Parathyroid adenoma (tissue), 2 donors: Measurements from ENCODE around the gene DSG3.
"Not testable (repeated sequence)": the region's sequence is repeated elsewhere in the genome, so short reads cannot be mapped to it uniquely, and the experiment has no call there.

Experiments
- H2AFZ ChIP-seq: fragments of 300-600 bp; sonication (generic); one replicate; pipeline ENCODE4 v1.7.0; 2017; ENCODE audit warnings: antibody characterized with exemption, mild to moderate bottlenecking
- H3K27ac ChIP-seq: fragments of 300-600 bp; sonication (generic); one replicate; pipeline ENCODE4 v1.7.0; 2017
- H3K27me3 ChIP-seq: fragments of 300-600 bp; sonication (generic); one replicate; pipeline ENCODE4 v1.7.0; 2017; ENCODE audit warnings: low read length; ENCODE audit not compliant: control insufficient read depth, insufficient read depth
- H3K36me3 ChIP-seq: fragments of 300-600 bp; sonication (generic); one replicate; pipeline ENCODE4 v1.7.0; 2017; ENCODE audit warnings: low read length; ENCODE audit not compliant: control insufficient read depth, insufficient read depth
- H3K4me1 ChIP-seq: fragments of 300-600 bp; sonication (generic); one replicate; pipeline ENCODE4 v1.7.0; 2017; ENCODE audit warnings: control low read depth
- H3K4me2 ChIP-seq: fragments of 300-600 bp; sonication (generic); one replicate; pipeline ENCODE4 v1.7.0; 2017; ENCODE audit warnings: low read length
- H3K4me3 ChIP-seq: fragments of 300-600 bp; sonication (generic); one replicate; pipeline ENCODE4 v1.7.0; 2017; ENCODE audit warnings: low read depth, low read length
- H3K79me2 ChIP-seq: fragments of 300-600 bp; sonication (generic); one replicate; pipeline ENCODE4 v1.7.0; 2017; ENCODE audit warnings: control low read depth
- H3K9ac ChIP-seq: fragments of 300-600 bp; sonication (generic); one replicate; pipeline ENCODE4 v1.7.0; 2017; ENCODE audit warnings: mild to moderate bottlenecking
- H3K9me3 ChIP-seq: fragments of 300-600 bp; sonication (generic); one replicate; pipeline ENCODE4 v1.7.0; 2017; ENCODE audit warnings: low read length; ENCODE audit not compliant: control insufficient read depth
- TF ChIP-seq, protein P1 (sequence below): fragments of 300-600 bp; sonication (generic); IDR thresholded peaks from one replicate; pipeline ENCODE4 v1.7.0; 2017; ENCODE audit warnings: antibody characterized with exemption, mild to moderate bottlenecking
- donor health status: primary hyperparathyroidism.

The DSG3 gene

DNA sequence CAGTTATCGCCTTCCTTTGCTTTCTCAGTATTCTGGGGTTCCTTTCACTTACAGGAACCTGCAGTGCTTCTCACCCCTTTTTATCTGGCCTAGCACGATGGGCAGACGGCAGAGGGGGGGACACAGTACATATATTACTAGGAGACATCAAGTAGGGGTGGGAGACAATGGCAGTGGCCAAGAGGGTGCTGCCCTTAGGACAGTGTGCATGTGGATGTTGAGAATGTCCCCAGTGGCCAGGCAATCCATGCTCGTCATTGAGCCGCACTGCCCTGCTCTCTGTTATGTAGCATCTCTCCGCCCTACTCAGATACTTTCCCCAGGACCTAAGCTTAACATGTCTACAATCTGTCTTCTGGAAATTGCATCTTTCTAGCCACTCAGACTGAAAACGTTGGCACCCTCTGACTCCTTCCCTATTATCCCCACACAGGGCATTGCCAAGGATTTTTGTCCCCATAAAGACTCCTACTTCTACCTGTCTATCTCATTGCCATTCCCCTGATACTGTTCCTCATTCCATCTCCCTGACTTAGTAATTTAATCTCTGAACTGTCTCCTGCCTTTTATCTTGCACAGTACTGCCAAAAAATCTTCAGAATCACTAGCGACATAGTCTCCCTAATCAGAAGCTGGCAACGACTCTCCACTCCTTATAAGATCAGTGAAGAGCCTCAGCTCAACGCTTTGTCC, 57.1 kb downstream of the DSG3 start:
- Histone ChIP-seq H2AFZ (no peak overlapping the region), H3K4me3 (no peak overlapping the region), H3K9me3 (no peaks in the 10 kb centered on the region), H3K9ac (no peak overlapping the region), H3K4me1 (peaks cover 11% of the 10 kb centered on the region), H3K27me3 (no peaks in the 10 kb centered on the region), H3K27ac (no peak overlapping the region), H3K4me2 (no peak overlapping the region), H3K79me2 (peaks cover 49% of the 10 kb centered on the region), H3K36me3 (no peaks in the 10 kb centered on the region)
- TF ChIP-seq, protein P1, sequence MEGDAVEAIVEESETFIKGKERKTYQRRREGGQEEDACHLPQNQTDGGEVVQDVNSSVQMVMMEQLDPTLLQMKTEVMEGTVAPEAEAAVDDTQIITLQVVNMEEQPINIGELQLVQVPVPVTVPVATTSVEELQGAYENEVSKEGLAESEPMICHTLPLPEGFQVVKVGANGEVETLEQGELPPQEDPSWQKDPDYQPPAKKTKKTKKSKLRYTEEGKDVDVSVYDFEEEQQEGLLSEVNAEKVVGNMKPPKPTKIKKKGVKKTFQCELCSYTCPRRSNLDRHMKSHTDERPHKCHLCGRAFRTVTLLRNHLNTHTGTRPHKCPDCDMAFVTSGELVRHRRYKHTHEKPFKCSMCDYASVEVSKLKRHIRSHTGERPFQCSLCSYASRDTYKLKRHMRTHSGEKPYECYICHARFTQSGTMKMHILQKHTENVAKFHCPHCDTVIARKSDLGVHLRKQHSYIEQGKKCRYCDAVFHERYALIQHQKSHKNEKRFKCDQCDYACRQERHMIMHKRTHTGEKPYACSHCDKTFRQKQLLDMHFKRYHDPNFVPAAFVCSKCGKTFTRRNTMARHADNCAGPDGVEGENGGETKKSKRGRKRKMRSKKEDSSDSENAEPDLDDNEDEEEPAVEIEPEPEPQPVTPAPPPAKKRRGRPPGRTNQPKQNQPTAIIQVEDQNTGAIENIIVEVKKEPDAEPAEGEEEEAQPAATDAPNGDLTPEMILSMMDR, result no peak

DNA sequence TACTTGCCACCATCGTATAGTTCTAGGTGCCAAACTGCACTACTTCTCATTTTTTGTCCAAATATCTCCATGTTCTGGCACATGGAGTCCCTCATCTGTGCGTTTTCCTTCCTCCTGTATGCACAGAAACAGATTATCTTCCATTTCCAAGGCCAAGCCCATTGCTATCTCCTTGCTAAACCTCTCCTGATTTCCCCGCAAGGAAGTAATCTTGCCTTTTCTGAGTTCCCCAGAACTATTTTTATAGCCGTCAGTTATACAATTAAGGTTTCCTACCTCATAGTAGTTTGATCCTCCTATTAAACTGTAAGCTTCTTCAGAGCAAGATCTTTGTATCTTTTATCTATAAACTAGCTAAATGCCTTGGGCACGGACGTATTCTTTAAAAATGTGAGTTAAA, 57.6 kb downstream of the DSG3 start:
- Histone ChIP-seq H3K4me1 (peaks cover 11% of the 10 kb centered on the region), H3K79me2 (peaks cover 44% of the 10 kb centered on the region), H3K27ac (no peak overlapping the region), H3K27me3 (no peaks in the 10 kb centered on the region), H2AFZ (no peak overlapping the region), H3K9ac (no peak overlapping the region), H3K4me2 (no peak overlapping the region), H3K9me3 (no peaks in the 10 kb centered on the region), H3K36me3 (no peaks in the 10 kb centered on the region), H3K4me3 (no peak overlapping the region)
- TF ChIP-seq, protein P1, result no peak

DNA sequence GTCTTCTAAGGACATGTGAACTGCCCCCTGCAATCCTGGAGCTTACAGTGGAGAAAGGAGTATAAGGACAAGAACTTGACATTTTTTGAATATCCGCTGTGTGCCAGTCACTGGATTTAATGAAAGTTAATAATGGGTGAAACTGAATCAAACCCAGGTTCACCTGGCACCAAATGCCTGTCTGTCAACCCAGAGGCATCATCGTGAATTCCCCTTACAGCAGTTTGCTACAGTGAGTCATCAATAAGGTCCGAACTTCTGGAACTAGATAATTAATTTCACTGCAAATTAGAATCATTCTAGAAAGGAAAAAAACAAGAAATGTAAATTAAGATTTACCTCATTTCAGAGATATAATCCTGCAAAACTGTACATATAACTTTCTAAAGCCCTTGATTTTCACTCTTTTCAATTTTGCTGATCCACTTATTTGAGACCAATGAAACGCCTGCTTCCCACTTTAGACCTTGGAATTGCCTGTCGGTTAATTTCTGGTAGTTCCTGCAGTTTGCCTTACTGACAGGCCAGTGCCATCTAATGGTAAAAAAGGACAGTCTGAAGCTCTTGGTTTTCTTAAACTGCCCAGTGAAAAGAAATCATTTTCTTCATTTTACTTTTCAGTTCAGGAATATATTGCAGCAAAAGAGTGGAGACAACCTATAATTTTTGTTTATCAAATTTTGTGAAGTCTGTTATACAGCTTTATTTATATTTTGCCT, 58.6 kb downstream of the DSG3 start:
- Histone ChIP-seq H3K79me2 (peaks cover 40% of the 10 kb centered on the region), H3K27ac (no peak overlapping the region), H3K4me3 (no peak overlapping the region), H2AFZ (no peak overlapping the region), H3K27me3 (no peaks in the 10 kb centered on the region), H3K4me1 (peaks cover 17% of the 10 kb centered on the region), H3K36me3 (no peaks in the 10 kb centered on the region), H3K9ac (no peak overlapping the region), H3K4me2 (no peak overlapping the region), H3K9me3 (no peaks in the 10 kb centered on the region)
- TF ChIP-seq, protein P1, result peak; percentile 67

DNA sequence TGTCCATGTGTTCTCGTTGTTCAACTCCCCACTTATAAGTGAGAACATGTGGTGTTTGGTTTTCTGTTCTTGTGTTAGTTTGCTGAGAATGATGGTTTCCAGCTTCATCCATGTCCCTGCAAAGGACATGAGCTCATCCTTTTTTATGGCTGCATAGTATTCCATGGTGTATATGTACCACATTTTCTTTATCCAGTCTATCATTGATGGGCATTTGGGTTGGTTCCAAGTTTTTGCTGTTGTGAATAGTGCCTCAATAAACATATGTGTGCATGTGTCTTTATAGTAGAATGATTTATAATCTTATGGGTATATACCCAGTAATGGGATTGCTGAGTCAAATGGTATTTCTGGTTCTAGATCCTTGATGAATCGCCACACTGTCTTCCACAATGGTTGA, 59.6 kb downstream of the DSG3 start:
- H3K9me3 ChIP-seq, H3K27ac ChIP-seq, H3K27me3 ChIP-seq, H3K4me3 ChIP-seq, H2AFZ ChIP-seq, H3K36me3 ChIP-seq, H3K4me2 ChIP-seq, H3K9ac ChIP-seq: not testable (repeated sequence)
- Histone ChIP-seq H3K79me2 (peaks cover 36% of the 10 kb centered on the region), H3K4me1 (peaks cover 25% of the 10 kb centered on the region)

DNA sequence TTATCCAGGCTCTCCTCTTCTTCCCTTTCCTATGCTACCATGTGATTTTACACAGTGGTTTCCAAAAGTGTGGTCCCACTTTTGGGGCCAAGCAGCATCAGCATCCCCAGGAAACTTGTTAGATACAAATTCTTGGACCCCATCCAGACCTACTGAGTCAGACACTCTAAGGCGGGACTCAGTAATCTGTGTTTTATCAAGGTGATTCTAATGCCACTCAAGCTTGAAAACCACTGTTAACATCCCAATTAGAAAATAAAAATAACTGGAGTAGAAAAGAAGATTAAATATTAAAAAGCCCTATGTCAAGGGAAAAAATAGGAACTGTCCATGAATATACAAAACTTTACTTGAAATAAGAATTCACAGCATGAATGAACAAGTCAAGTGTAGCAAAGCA, 61.2 kb downstream of the DSG3 start:
- Histone ChIP-seq H3K79me2 (peaks cover 25% of the 10 kb centered on the region), H3K4me2 (peak overlapping the region; percentile 38), H3K27ac (no peak overlapping the region), H3K4me3 (no peak overlapping the region), H3K9ac (no peak overlapping the region), H3K9me3 (no peaks in the 10 kb centered on the region), H3K36me3 (no peaks in the 10 kb centered on the region), H3K27me3 (no peaks in the 10 kb centered on the region), H3K4me1 (peaks cover 40% of the 10 kb centered on the region), H2AFZ (no peak overlapping the region)
- TF ChIP-seq, protein P1, result no peak
